GM19452 (cell line): ENCODE results near the gene DNM2.
"Not testable (repeated sequence)": the region's sequence is repeated elsewhere in the genome, so short reads cannot be mapped to it uniquely, and the experiment has no call there.

Experiments
- ATAC-seq: cut with Tn5 transposase; IDR thresholded peaks from one replicate; pipeline ENCODE4 v1.9.1; 2021; ENCODE audit not compliant: unreplicated experiment

DNM2 gene

GRCh38 chr19:10717356-10718204, at the start of gene DNM2:
Gene DNM2, plus strand, starts transcription at chr19:10718079. Its CDS starts 164 bp downstream, at chr19:10718243.
- ATAC-seq = peak; percentile 83

- ATAC-seq = no peak
Measured at GRCh38 chr19:10669246-10669645, 48.6 kb upstream of the DNM2 start.

GRCh38 chr19:10670182-10670581, 47.7 kb upstream of the DNM2 start:
- no peak for ATAC-seq

- no peak for ATAC-seq
Measured at GRCh38 chr19:10670876-10671804, 46.7 kb upstream of the DNM2 start.

- not testable (repeated sequence) for ATAC-seq
Measured at GRCh38 chr19:10671922-10672321, 46.0 kb upstream of the DNM2 start.

GRCh38 chr19:10675214-10675613, 42.7 kb upstream of the DNM2 start:
- ATAC-seq = not testable (repeated sequence)

- ATAC-seq = no peak
Measured at GRCh38 chr19:10677751-10678150, 40.1 kb upstream of the DNM2 start.

- ATAC-seq = no peak
Measured at GRCh38 chr19:10678813-10679212, 39.1 kb upstream of the DNM2 start.

GRCh38 chr19:10679743-10680142, 38.1 kb upstream of the DNM2 start:
- no peak for ATAC-seq

GRCh38 chr19:10680545-10681135, 37.2 kb upstream of the DNM2 start:
- no peak for ATAC-seq

- no peak for ATAC-seq
Measured at GRCh38 chr19:10681658-10682057, 36.2 kb upstream of the DNM2 start.

- ATAC-seq = no peak
Measured at GRCh38 chr19:10682397-10683063, 35.3 kb upstream of the DNM2 start.

GRCh38 chr19:10683064-10683426, 34.8 kb upstream of the DNM2 start:
- ATAC-seq = no peak

- no peak for ATAC-seq
Measured at GRCh38 chr19:10683582-10683981, 34.3 kb upstream of the DNM2 start.

GRCh38 chr19:10685210-10685609, 32.7 kb upstream of the DNM2 start:
- ATAC-seq = no peak

- ATAC-seq = no peak
Measured at GRCh38 chr19:10686193-10686592, 31.7 kb upstream of the DNM2 start.

GRCh38 chr19:10686661-10687517, 31.0 kb upstream of the DNM2 start:
- no peak for ATAC-seq

GRCh38 chr19:10687518-10688288, 30.2 kb upstream of the DNM2 start:
- no peak for ATAC-seq

- ATAC-seq = no peak
Measured at GRCh38 chr19:10688545-10689280, 29.2 kb upstream of the DNM2 start.
